ENCODE measurements around the gene RARRES1.

GRCh38 chr3:158679547-158680000 is 52.7 kb downstream of the RARRES1 start:
- no peak for TF ChIP-seq CTCF (conservative IDR thresholded peaks at IDR 0.05; ENCODE audit: low read depth in 2 of 2)
- TF ChIP-seq NANOG (IDR thresholded peaks at IDR 0.05; ENCODE audit: borderline replicate concordance) = no peak
- no peak for TF ChIP-seq EZH2phosphoT487 (IDR thresholded peaks at IDR 0.05; ENCODE audit: unreplicated experiment)
- TF ChIP-seq EZH2 (IDR thresholded peaks at IDR 0.05; ENCODE audit: low read depth, unreplicated experiment) = no peak
- no peak for TF ChIP-seq JUNB (IDR thresholded peaks at IDR 0.05; ENCODE audit: unreplicated experiment)
- no peak for TF ChIP-seq POLR2AphosphoS5 (IDR thresholded peaks at IDR 0.05; ENCODE audit: low read depth)
- TF ChIP-seq REST (IDR thresholded peaks at IDR 0.05; ENCODE audit: unreplicated experiment) = no peak

Measured in GM23338 (cell line).